HG02610 (cell line): Measurements from ENCODE around the gene PSMD13.

Source experiments
- ATAC-seq: cut with Tn5 transposase; IDR thresholded peaks from one replicate; pipeline ENCODE4 v1.9.1; 2021; ENCODE audit warnings: mild to moderate bottlenecking, moderate library complexity; ENCODE audit not compliant: unreplicated experiment

The PSMD13 gene

GRCh38 chr11:297586-298405, 61.0 kb downstream of the PSMD13 start:
- no peak for ATAC-seq

GRCh38 chr11:298406-299065, 61.8 kb downstream of the PSMD13 start:
- ATAC-seq: no peak

GRCh38 chr11:299081-299891, 62.5 kb downstream of the PSMD13 start, which contains the start of gene IFITM5:
IFITM5 (minus strand) TSS chr11:299526; CDS start chr11:299490, 36 bp downstream.
- no peak for ATAC-seq

- no peak for ATAC-seq
Observed at GRCh38 chr11:299951-300735, 63.4 kb downstream of the PSMD13 start.
